ENCODE data around the gene ALDOB.

The ALDOB gene

DNA sequence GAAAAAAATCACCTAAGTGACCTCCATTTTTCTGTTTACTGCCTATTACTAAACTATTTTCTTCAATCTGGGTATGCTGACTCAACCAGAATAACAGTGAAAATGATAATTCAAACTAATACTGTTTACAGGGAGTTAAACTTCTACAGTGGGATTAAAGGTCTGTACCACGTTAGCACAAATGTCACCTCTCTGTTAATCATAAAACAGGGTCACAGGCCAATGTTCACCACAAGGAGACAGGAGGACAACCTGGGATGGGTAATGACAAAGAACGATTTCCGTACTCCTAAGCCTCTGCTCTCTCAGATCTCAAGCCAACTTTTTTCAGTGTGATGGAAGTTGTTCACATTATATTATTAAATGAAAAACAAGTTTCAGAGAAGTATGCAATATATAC is 2.3 kb downstream of the ALDOB start:
- H3K27me3 ChIP-seq (ENCODE audit: control insufficient read depth, insufficient read depth, low read length): no peaks in the 10 kb centered on the region
- H3K79me2 ChIP-seq: no peaks in the 10 kb centered on the region
- H3K9ac ChIP-seq: no peak overlapping the region
- H3K4me1 ChIP-seq: no peaks in the 10 kb centered on the region
- no peaks in the 10 kb centered on the region for H3K9me3 ChIP-seq (ENCODE audit: control insufficient read depth, low read length)
- no peak overlapping the region for H3K4me2 ChIP-seq (ENCODE audit: low read length)
- no peak overlapping the region for H3K27ac ChIP-seq
- no peak overlapping the region for H3K4me3 ChIP-seq (ENCODE audit: low read depth, low read length)
- TF ChIP-seq, protein P1, sequence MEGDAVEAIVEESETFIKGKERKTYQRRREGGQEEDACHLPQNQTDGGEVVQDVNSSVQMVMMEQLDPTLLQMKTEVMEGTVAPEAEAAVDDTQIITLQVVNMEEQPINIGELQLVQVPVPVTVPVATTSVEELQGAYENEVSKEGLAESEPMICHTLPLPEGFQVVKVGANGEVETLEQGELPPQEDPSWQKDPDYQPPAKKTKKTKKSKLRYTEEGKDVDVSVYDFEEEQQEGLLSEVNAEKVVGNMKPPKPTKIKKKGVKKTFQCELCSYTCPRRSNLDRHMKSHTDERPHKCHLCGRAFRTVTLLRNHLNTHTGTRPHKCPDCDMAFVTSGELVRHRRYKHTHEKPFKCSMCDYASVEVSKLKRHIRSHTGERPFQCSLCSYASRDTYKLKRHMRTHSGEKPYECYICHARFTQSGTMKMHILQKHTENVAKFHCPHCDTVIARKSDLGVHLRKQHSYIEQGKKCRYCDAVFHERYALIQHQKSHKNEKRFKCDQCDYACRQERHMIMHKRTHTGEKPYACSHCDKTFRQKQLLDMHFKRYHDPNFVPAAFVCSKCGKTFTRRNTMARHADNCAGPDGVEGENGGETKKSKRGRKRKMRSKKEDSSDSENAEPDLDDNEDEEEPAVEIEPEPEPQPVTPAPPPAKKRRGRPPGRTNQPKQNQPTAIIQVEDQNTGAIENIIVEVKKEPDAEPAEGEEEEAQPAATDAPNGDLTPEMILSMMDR (IDR thresholded peaks at IDR 0.05): no peak
- no peak overlapping the region for H2AFZ ChIP-seq
- H3K36me3 ChIP-seq (ENCODE audit: control insufficient read depth, insufficient read depth, low read length): no peaks in the 10 kb centered on the region

DNA sequence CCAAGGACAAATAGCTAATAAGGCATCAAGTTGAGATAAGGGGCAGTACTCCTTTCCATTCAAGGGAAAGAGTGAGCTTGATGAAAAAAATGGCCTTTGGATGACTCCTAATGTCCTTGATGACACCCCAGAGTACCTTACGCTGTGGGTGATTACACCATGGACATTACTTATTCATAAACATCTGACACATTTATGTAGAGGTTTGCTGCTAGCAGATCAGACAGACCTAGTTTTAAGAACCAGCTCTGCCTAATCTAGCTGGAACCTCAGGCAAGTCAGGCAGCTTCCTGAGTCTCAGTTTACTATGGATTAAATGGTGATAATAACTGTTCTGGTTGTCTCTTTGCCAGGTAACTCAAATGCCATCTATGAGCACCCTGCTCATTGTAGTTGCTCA is 2.8 kb downstream of the ALDOB start:
- Histone ChIP-seq H3K9me3 (ENCODE audit: control insufficient read depth, low read length) (no peaks in the 10 kb centered on the region), H3K4me2 (ENCODE audit: low read length) (no peak overlapping the region), H3K27ac (no peak overlapping the region), H3K4me3 (ENCODE audit: low read depth, low read length) (no peak overlapping the region), H2AFZ (no peak overlapping the region), H3K9ac (no peak overlapping the region), H3K36me3 (ENCODE audit: control insufficient read depth, insufficient read depth, low read length) (no peaks in the 10 kb centered on the region), H3K4me1 (no peaks in the 10 kb centered on the region), H3K79me2 (no peaks in the 10 kb centered on the region), H3K27me3 (ENCODE audit: control insufficient read depth, insufficient read depth, low read length) (no peaks in the 10 kb centered on the region)
- TF ChIP-seq, protein P1 (IDR thresholded peaks at IDR 0.05): no peak

DNA sequence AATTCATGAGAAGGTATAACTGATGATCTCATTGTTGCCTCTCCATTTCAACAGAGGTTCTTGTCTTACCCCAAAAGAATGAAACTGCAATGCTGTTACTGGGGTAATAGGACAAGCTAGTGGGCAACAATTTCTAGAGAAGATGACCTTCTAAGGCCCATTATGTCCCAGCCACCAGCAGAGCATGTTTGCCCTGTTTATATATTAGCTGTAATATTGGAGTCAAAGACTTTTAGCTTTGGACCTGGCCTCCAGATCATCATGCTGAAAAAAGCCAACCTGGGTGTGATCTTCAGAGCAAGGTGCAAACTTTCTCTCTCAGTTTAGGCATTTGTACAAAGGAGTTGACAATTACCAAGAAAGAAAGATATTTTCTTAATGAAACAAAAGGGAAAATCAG is 3.4 kb downstream of the ALDOB start:
- no peak overlapping the region for H3K9ac ChIP-seq
- no peaks in the 10 kb centered on the region for H3K36me3 ChIP-seq (ENCODE audit: control insufficient read depth, insufficient read depth, low read length)
- H3K9me3 ChIP-seq (ENCODE audit: control insufficient read depth, low read length): no peaks in the 10 kb centered on the region
- TF ChIP-seq, protein P1 (IDR thresholded peaks at IDR 0.05): no peak
- H2AFZ ChIP-seq: no peak overlapping the region
- no peaks in the 10 kb centered on the region for H3K79me2 ChIP-seq
- H3K4me2 ChIP-seq (ENCODE audit: low read length): no peak overlapping the region
- H3K27me3 ChIP-seq (ENCODE audit: control insufficient read depth, insufficient read depth, low read length): no peaks in the 10 kb centered on the region
- H3K27ac ChIP-seq: no peak overlapping the region
- no peaks in the 10 kb centered on the region for H3K4me1 ChIP-seq
- no peak overlapping the region for H3K4me3 ChIP-seq (ENCODE audit: low read depth, low read length)

DNA sequence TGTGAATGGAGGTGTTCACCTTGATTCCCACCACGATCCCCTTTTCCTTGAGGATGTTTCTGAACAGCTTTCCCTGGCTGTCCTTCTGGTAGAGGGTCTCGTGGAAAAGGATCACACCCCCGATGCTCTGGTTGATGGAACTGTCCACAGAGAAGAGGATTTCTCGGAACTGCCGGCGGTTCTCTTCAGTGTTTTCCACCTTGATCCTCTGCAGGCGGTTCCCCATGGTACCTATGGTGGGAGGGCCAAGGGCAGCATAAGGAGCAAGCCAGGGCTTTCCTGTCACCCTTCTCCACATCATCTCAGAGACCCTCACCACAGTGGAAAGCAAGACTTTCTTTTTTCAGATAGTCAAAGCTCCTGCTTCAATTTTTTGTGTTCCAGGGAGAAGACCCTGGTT is 5.8 kb downstream of the ALDOB start:
- Histone ChIP-seq H3K4me1 (no peaks in the 10 kb centered on the region), H2AFZ (no peak overlapping the region), H3K27ac (no peak overlapping the region), H3K9me3 (ENCODE audit: control insufficient read depth, low read length) (no peaks in the 10 kb centered on the region), H3K27me3 (ENCODE audit: control insufficient read depth, insufficient read depth, low read length) (no peaks in the 10 kb centered on the region), H3K36me3 (ENCODE audit: control insufficient read depth, insufficient read depth, low read length) (no peaks in the 10 kb centered on the region), H3K9ac (no peak overlapping the region), H3K4me2 (ENCODE audit: low read length) (no peak overlapping the region), H3K4me3 (ENCODE audit: low read depth, low read length) (no peak overlapping the region), H3K79me2 (no peaks in the 10 kb centered on the region)
- TF ChIP-seq, protein P1 (IDR thresholded peaks at IDR 0.05): no peak

DNA sequence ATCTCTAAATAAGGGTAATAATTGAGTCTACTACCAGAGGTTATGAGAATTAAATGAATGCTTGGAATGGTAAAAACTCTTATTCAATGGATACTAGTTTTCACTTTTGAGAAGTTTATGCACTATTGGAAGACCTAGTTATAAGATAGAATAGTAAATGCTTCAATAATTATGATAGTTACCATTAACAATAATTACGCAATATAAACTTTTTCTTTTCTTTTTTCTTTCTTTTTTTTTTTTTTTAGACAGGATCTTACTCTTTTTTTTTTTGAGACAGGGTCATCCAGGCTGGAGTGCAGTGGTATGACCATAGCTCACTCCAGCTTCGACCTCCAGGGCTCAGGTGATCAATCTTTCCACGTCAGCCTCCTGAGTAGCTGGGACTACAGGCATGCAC is 6.7 kb downstream of the ALDOB start:
- TF ChIP-seq, protein P1 (IDR thresholded peaks at IDR 0.05): no peak
- Histone ChIP-seq H3K4me2 (ENCODE audit: low read length) (no peak overlapping the region), H3K9ac (no peak overlapping the region), H2AFZ (no peak overlapping the region), H3K79me2 (no peaks in the 10 kb centered on the region), H3K36me3 (ENCODE audit: control insufficient read depth, insufficient read depth, low read length) (no peaks in the 10 kb centered on the region), H3K27me3 (ENCODE audit: control insufficient read depth, insufficient read depth, low read length) (no peaks in the 10 kb centered on the region), H3K27ac (no peak overlapping the region), H3K4me1 (no peaks in the 10 kb centered on the region), H3K4me3 (ENCODE audit: low read depth, low read length) (no peak overlapping the region), H3K9me3 (ENCODE audit: control insufficient read depth, low read length) (no peaks in the 10 kb centered on the region)

Measured in parathyroid adenoma (tissue), 2 donors.